PC-3 (cell line): Measurements from ENCODE around the gene GMEB2. TPM values are rescaled to one million over a fixed set of nuclear protein-coding genes. Genes with fewer than 3 reads are reported as not detected.

ENCODE experiments used
- ATAC-seq: fragments of 200-7000 bp; cut with Tn5 transposase; 2 replicates; pipeline ENCODE4 v1.9.1; 2020; ENCODE audit warnings: mild to moderate bottlenecking, moderate library complexity
- BruUV-seq: library from RNA; stranded (reverse); fragments of 400-500 nt; replicated peaks from 2 replicates; lab custom pipeline; 2021; lab: Mats Ljungman, UMichigan
- CTCF ChIA-PET: fragments of 300-600 bp; sonication (Branson Sonifier 250); formaldehyde crosslinking; loops from one replicate; lab custom pipeline; 2022; ENCODE audit warnings: antibody characterized with exemption; lab: Charles Lee
- POLR2A ChIA-PET: fragments of 300-600 bp; sonication (Branson Sonifier 250); formaldehyde crosslinking; loops from one replicate; lab custom pipeline; 2022; ENCODE audit warnings: antibody characterized with exemption; ENCODE audit not compliant: unreplicated experiment; lab: Charles Lee
- DNase-seq: peaks from one replicate; pipeline ENCODE4 v3.0.0-alpha.2; 2015
- H2AFZ ChIP-seq: fragments of 300-600 bp; sonication (generic); 2 replicates; pipeline ENCODE4 v1.6.0; 2016; ENCODE audit warnings: antibody characterized with exemption, low read length
- H3F3A ChIP-seq: fragments of 300-600 bp; sonication (generic); one replicate; pipeline ENCODE4 v1.6.0; 2017; ENCODE audit warnings: antibody characterized with exemption, low read length, control low read depth, mild to moderate bottlenecking; ENCODE audit not compliant: unreplicated experiment
- H3K27ac ChIP-seq: fragments of 300-600 bp; sonication (generic); 2 replicates; pipeline ENCODE4 v1.5.1; 2016; ENCODE audit warnings: mild to moderate bottlenecking, low read length
- H3K27me3 ChIP-seq: fragments of 300-600 bp; sonication (generic); 2 replicates; pipeline ENCODE4 v1.6.1; 2016; ENCODE audit warnings: low read length, mixed read lengths
- H3K36me3 ChIP-seq: fragments of 300-600 bp; sonication (generic); 2 replicates; pipeline ENCODE4 v1.6.1; 2016; ENCODE audit warnings: low read depth, mixed run types, low read length, mixed read lengths
- H3K4me1 ChIP-seq: fragments of 300-600 bp; sonication (generic); 2 replicates; pipeline ENCODE4 v1.5.1; 2016; ENCODE audit warnings: low read length; ENCODE audit not compliant: insufficient read depth
- H3K4me2 ChIP-seq: fragments of 300-600 bp; sonication (generic); 2 replicates; pipeline ENCODE4 v1.6.0; 2016; ENCODE audit warnings: low read length
- H3K4me3 ChIP-seq: fragments of 300-600 bp; sonication (generic); 2 replicates; pipeline ENCODE4 v1.5.1; 2016; ENCODE audit warnings: mild to moderate bottlenecking, low read length, mixed read lengths
- H3K79me2 ChIP-seq: fragments of 300-600 bp; sonication (generic); 2 replicates; pipeline ENCODE4 v1.6.1; 2017; ENCODE audit warnings: low read length, mixed read lengths
- H3K9ac ChIP-seq: fragments of 300-600 bp; sonication (generic); 2 replicates; pipeline ENCODE4 v1.6.0; 2016; ENCODE audit warnings: mild to moderate bottlenecking, low read length
- H3K9me2 ChIP-seq: fragments of 300-600 bp; sonication (generic); replicated peaks from 2 replicates; pipeline ENCODE4 v1.6.1; 2016; ENCODE audit warnings: mixed run types, low read length, mixed read lengths
- H3K9me3 ChIP-seq: fragments of 300-600 bp; sonication (generic); 2 replicates; pipeline ENCODE4 v1.6.1; 2016; ENCODE audit warnings: low read length, mixed read lengths
- H4K20me1 ChIP-seq: fragments of 300-600 bp; sonication (generic); 2 replicates; pipeline ENCODE4 v1.6.1; 2016; ENCODE audit warnings: low read length, mixed read lengths
- CTCF ChIP-seq: fragments of 300-600 bp; sonication (generic); conservative IDR thresholded peaks from 2 replicates; pipeline ENCODE4 v1.5.1; 2017; ENCODE audit warnings: antibody characterized with exemption, low read depth, mild to moderate bottlenecking, low read length
- EZH2 ChIP-seq: fragments of 300-600 bp; sonication (generic); IDR thresholded peaks from one replicate; pipeline ENCODE4 v1.6.1; 2017; ENCODE audit warnings: antibody characterized with exemption, mild to moderate bottlenecking, low read length; ENCODE audit not compliant: unreplicated experiment
- EZH2phosphoT487 ChIP-seq: fragments of 300-600 bp; sonication (generic); IDR thresholded peaks from 2 replicates; pipeline ENCODE4 v1.6.1; 2018; ENCODE audit warnings: mild to moderate bottlenecking, antibody characterized with exemption, low read length, borderline replicate concordance
- intact Hi-C: fragments of 100-400 bp; cut with micrococcal nuclease; formaldehyde crosslinking; loops from 2 replicates; pipeline ENCODE4 v1.9.0; 2023
- total RNA-seq: library from RNA; depleted of rRNA; stranded (reverse); fragments of >200 nt; gene quantifications from 2 replicates; pipeline ENCODE4 v1.2.3, GENCODE V29; 2014

The GMEB2 gene
- total RNA-seq, 1 experiment from 2014 or later: 13.7 TPM

- no peak for ATAC-seq
- no peaks in the 10 kb centered on the region for H3K79me2 ChIP-seq
These were observed 12.4 kb upstream of the GMEB2 start for GRCh38 chr20:63639093-63639975.

GRCh38 chr20:63636752-63637628 is 10.1 kb upstream of the GMEB2 start:
- H3K4me3 ChIP-seq: no peak overlapping the region
- H3K27ac ChIP-seq: no peak overlapping the region
- ChIA-PET POLR2A (no interaction called here), CTCF (no interaction called here)
- no TSS peak for BruUV-seq
- intact Hi-C loops: no loop called here
- no peak overlapping the region for H3K9ac ChIP-seq
- no peaks in the 10 kb centered on the region for H3F3A ChIP-seq
- H2AFZ ChIP-seq: no peak overlapping the region
- H3K79me2 ChIP-seq: no peaks in the 10 kb centered on the region
- TF ChIP-seq EZH2phosphoT487 (no peak), CTCF (no peak)
- H3K4me1 ChIP-seq: no peaks in the 10 kb centered on the region
- H3K9me3 ChIP-seq: no peaks in the 10 kb centered on the region
- ATAC-seq (no peak), DNase-seq (no peak)
- H3K4me2 ChIP-seq: no peak overlapping the region
- H3K36me3 ChIP-seq: no peaks in the 10 kb centered on the region
- H3K27me3 ChIP-seq: no peaks in the 10 kb centered on the region
- H3K9me2 ChIP-seq: no peaks in the 10 kb centered on the region
- no peaks in the 10 kb centered on the region for H4K20me1 ChIP-seq

More at GRCh38 chr20:63639093-63639975, 12.4 kb upstream of the GMEB2 start:
- Histone ChIP-seq H3K9ac (no peak overlapping the region), H2AFZ (no peak overlapping the region), H3K27me3 (no peaks in the 10 kb centered on the region), H3K27ac (no peak overlapping the region), H3K36me3 (no peaks in the 10 kb centered on the region), H4K20me1 (no peaks in the 10 kb centered on the region), H3F3A (no peaks in the 10 kb centered on the region), H3K4me1 (peaks cover 6% of the 10 kb centered on the region), H3K9me3 (no peaks in the 10 kb centered on the region), H3K4me2 (no peak overlapping the region), H3K9me2 (no peaks in the 10 kb centered on the region), H3K4me3 (no peak overlapping the region)
- no peak for DNase-seq
- no TSS peak for BruUV-seq
- no peak for TF ChIP-seq EZH2phosphoT487
- TF ChIP-seq CTCF: no peak
- no peak for TF ChIP-seq EZH2
- ChIA-PET POLR2A (no interaction called here), CTCF (no interaction called here)
- intact Hi-C loops: no loop called here
